Measurements from ENCODE around the gene TLR9. TPM values are rescaled to one million over a fixed set of nuclear protein-coding genes. Genes with fewer than 3 reads are reported as not detected.
"Not testable (repeated sequence)": the region's sequence is repeated elsewhere in the genome, so short reads cannot be mapped to it uniquely, and the experiment has no call there.

TLR9 gene, protein sequence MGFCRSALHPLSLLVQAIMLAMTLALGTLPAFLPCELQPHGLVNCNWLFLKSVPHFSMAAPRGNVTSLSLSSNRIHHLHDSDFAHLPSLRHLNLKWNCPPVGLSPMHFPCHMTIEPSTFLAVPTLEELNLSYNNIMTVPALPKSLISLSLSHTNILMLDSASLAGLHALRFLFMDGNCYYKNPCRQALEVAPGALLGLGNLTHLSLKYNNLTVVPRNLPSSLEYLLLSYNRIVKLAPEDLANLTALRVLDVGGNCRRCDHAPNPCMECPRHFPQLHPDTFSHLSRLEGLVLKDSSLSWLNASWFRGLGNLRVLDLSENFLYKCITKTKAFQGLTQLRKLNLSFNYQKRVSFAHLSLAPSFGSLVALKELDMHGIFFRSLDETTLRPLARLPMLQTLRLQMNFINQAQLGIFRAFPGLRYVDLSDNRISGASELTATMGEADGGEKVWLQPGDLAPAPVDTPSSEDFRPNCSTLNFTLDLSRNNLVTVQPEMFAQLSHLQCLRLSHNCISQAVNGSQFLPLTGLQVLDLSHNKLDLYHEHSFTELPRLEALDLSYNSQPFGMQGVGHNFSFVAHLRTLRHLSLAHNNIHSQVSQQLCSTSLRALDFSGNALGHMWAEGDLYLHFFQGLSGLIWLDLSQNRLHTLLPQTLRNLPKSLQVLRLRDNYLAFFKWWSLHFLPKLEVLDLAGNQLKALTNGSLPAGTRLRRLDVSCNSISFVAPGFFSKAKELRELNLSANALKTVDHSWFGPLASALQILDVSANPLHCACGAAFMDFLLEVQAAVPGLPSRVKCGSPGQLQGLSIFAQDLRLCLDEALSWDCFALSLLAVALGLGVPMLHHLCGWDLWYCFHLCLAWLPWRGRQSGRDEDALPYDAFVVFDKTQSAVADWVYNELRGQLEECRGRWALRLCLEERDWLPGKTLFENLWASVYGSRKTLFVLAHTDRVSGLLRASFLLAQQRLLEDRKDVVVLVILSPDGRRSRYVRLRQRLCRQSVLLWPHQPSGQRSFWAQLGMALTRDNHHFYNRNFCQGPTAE
- under 1 TPM; 0.10 to 0.14 TPM for polyA plus RNA-seq

DNA sequence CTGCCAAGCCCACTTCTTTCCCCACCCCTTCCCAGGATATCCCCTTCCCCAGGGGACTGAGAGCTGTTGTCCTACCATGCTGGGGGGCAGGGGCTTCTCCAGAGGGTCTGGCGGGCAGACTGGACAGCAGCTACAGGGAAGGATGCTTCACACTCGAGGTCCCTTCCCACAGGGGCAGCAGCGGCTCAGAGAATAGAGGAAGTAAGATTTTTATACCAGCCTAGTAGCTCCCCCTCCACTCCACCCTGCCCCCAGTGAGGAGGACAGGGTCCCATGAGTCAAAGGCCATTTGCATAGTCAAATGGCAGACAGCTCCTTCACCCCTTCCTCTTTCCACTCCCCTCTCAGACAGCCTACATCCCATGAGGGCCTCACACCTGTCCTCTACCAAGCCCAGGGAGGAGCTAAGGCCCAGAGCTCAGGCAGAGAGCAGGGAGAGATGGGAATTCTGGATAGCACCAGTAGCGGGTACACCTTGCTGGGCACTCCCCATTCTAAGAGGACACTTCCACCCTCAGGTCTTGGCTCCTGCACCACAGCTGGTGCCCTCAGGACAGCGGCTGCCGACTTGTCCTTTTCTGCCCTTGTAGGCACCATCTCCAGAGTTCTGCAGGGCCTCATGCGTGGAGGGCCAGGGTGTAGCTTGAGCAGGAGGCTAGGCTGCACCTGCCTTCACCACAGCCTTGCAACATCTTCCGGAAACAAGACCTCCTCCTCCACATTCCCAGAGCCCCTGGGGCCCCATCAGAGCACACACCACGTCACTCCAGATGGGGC is at the start of gene TLR9:
Gene TLR9, minus strand, starts transcription at position 194 of the 777 bp plus-strand sequence. Its CDS starts 116 bp downstream, at position 78.
- Histone ChIP-seq H3K4me3 (ENCODE audit: low read depth in 1 of 2, low read length in 2 of 2) (no peak within 1 kb of the TSS), H3K27ac (ENCODE audit: low read depth in 2 of 2, low read length in 1 of 2) (no peak within 1 kb of the TSS), H3K36me3 (ENCODE audit: control insufficient read depth in 2 of 2, insufficient read depth in 2 of 2, low read length in 1 of 2) (peaks cover 14 to 25% of the 10 kb centered on the region in 2 donors), H3K4me1 (ENCODE audit: control insufficient read depth in 2 of 2, insufficient read depth in 2 of 2, low read length in 1 of 2) (peaks cover 0 to 5% of the 10 kb centered on the region in 2 donors), H3K9me3 (ENCODE audit: control insufficient read depth in 2 of 2, insufficient read depth in 1 of 2, low read depth in 1 of 2, low read length in 1 of 2) (no peaks in the 10 kb centered on the region), H3K27me3 (ENCODE audit: control insufficient read depth in 1 of 2, insufficient read depth in 2 of 2, low read length in 2 of 2) (no peaks in the 10 kb centered on the region)
- 54 to 61% methylated on average over 9 of the region's 9 CpGs for WGBS, 2 donors

- not testable (repeated sequence) for H3K4me3 ChIP-seq (ENCODE audit: low read depth in 1 of 2, low read length in 2 of 2); H3K4me1 ChIP-seq (ENCODE audit: control insufficient read depth in 2 of 2, insufficient read depth in 2 of 2, low read length in 1 of 2); H3K9me3 ChIP-seq (ENCODE audit: control insufficient read depth in 2 of 2, insufficient read depth in 1 of 2, low read depth in 1 of 2, low read length in 1 of 2); H3K36me3 ChIP-seq (ENCODE audit: control insufficient read depth in 2 of 2, insufficient read depth in 2 of 2, low read length in 1 of 2); H3K27me3 ChIP-seq (ENCODE audit: control insufficient read depth in 1 of 2, insufficient read depth in 2 of 2, low read length in 2 of 2)
- peak overlapping the region in 1 of 2 donors; percentile 3 for H3K27ac ChIP-seq (ENCODE audit: low read depth in 2 of 2, low read length in 1 of 2)
- WGBS, 2 donors = 88 to 90% methylated on average over 18 of the region's 18 CpGs
Observed at GRCh38 chr3:52274781-52275180, 49.3 kb upstream of the TLR9 start.

DNA sequence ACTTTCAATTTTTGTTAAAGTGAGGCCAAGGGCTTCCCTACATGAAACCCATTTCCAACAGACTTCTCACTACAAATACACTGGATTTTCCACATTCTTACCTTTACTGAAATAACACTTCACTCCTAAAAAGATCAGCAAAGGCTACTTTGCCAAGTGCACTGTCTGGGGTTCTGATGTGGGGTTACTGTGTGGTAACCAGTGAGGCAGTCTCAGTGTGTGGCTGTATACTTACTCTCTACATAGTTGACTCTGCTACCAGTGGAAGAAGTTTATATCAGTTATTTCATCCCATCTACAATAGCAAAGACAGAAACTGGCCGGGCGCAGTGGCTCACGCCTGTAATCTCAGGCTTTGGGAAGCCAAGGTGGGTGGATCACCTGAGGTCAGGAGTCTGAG is 47.4 kb upstream of the TLR9 start:
- peak overlapping the region in 1 of 2 donors; percentile 30 for H3K27ac ChIP-seq (ENCODE audit: low read depth in 2 of 2, low read length in 1 of 2)
- peaks cover 0 to 2% of the 10 kb centered on the region in 2 donors for H3K4me1 ChIP-seq (ENCODE audit: control insufficient read depth in 2 of 2, insufficient read depth in 2 of 2, low read length in 1 of 2)
- H3K27me3 ChIP-seq (ENCODE audit: control insufficient read depth in 1 of 2, insufficient read depth in 2 of 2, low read length in 2 of 2) = no peaks in the 10 kb centered on the region
- peaks cover 0 to 9% of the 10 kb centered on the region in 2 donors for H3K36me3 ChIP-seq (ENCODE audit: control insufficient read depth in 2 of 2, insufficient read depth in 2 of 2, low read length in 1 of 2)
- 59 to 75% methylated on average over 3 of the region's 3 CpGs for WGBS, 2 donors
- no peaks in the 10 kb centered on the region for H3K9me3 ChIP-seq (ENCODE audit: control insufficient read depth in 2 of 2, insufficient read depth in 1 of 2, low read depth in 1 of 2, low read length in 1 of 2)
- H3K4me3 ChIP-seq (ENCODE audit: low read depth in 1 of 2, low read length in 2 of 2) = no peak overlapping the region

DNA sequence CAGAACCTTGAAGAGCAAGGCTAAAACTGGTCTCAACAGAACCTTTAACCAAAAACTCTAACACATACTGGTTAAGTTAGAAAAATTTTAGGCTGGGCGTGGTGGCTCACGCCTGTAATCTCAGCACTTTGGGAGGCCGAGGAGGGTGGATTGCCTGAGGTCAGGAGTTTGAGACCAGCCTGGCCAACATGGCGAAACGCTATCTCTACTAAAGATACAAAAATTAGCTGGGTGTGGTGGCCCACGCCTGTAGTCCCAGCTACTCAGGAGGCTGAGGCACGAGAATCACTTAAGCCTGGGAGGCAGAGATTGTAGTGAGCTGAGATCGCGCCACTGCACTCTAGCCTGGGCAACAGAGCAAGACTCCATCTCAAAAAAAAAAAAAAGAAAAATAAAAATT is 46.7 kb upstream of the TLR9 start:
- WGBS, 2 donors = 81 to 85% methylated on average over 9 of the region's 9 CpGs
- H3K4me1 ChIP-seq (ENCODE audit: control insufficient read depth in 2 of 2, insufficient read depth in 2 of 2, low read length in 1 of 2); H3K36me3 ChIP-seq (ENCODE audit: control insufficient read depth in 2 of 2, insufficient read depth in 2 of 2, low read length in 1 of 2); H3K27ac ChIP-seq (ENCODE audit: low read depth in 2 of 2, low read length in 1 of 2); H3K27me3 ChIP-seq (ENCODE audit: control insufficient read depth in 1 of 2, insufficient read depth in 2 of 2, low read length in 2 of 2); H3K9me3 ChIP-seq (ENCODE audit: control insufficient read depth in 2 of 2, insufficient read depth in 1 of 2, low read depth in 1 of 2, low read length in 1 of 2); H3K4me3 ChIP-seq (ENCODE audit: low read depth in 1 of 2, low read length in 2 of 2): not testable (repeated sequence)

- H3K4me3 ChIP-seq (ENCODE audit: low read depth in 1 of 2, low read length in 2 of 2) = no peak overlapping the region
- H3K4me1 ChIP-seq (ENCODE audit: control insufficient read depth in 2 of 2, insufficient read depth in 2 of 2, low read length in 1 of 2) = peaks cover 0 to 2% of the 10 kb centered on the region in 2 donors
- no peaks in the 10 kb centered on the region for H3K27me3 ChIP-seq (ENCODE audit: control insufficient read depth in 1 of 2, insufficient read depth in 2 of 2, low read length in 2 of 2)
- H3K9me3 ChIP-seq (ENCODE audit: control insufficient read depth in 2 of 2, insufficient read depth in 1 of 2, low read depth in 1 of 2, low read length in 1 of 2) = no peaks in the 10 kb centered on the region
- peak overlapping the region; percentile 6 to 9 for H3K27ac ChIP-seq (ENCODE audit: low read depth in 2 of 2, low read length in 1 of 2)
- peaks cover 0 to 9% of the 10 kb centered on the region in 2 donors for H3K36me3 ChIP-seq (ENCODE audit: control insufficient read depth in 2 of 2, insufficient read depth in 2 of 2, low read length in 1 of 2)
- 35 to 42% methylated on average over 9 of the region's 9 CpGs for WGBS, 2 donors
Observed at GRCh38 chr3:52270252-52270754, 44.9 kb upstream of the TLR9 start.

DNA sequence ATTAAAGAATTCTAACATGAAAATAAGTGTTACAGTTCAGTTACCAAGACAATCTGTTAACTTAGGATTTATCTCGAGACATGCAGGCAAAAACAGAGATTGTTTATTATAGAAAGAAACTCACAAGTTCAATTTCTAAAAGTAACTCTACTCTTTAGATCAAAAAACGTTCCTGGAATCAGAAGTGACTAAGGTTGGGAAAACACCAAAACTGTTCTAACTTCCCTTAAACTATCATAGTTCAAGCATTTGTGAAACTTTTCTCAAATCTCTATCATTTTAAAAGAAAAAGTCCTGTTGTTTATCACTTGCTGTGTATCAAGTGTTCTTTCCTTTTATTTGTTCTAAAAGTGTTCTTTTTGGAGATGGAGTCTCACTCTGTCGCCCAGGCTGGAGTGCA is 44.3 kb upstream of the TLR9 start:
- H3K4me1 ChIP-seq (ENCODE audit: control insufficient read depth in 2 of 2, insufficient read depth in 2 of 2, low read length in 1 of 2) = peaks cover 0 to 2% of the 10 kb centered on the region in 2 donors
- H3K27me3 ChIP-seq (ENCODE audit: control insufficient read depth in 1 of 2, insufficient read depth in 2 of 2, low read length in 2 of 2) = no peaks in the 10 kb centered on the region
- H3K36me3 ChIP-seq (ENCODE audit: control insufficient read depth in 2 of 2, insufficient read depth in 2 of 2, low read length in 1 of 2) = peaks cover 0 to 9% of the 10 kb centered on the region in 2 donors
- no peak overlapping the region for H3K4me3 ChIP-seq (ENCODE audit: low read depth in 1 of 2, low read length in 2 of 2)
- peak overlapping the region in 1 of 2 donors; percentile 9 for H3K27ac ChIP-seq (ENCODE audit: low read depth in 2 of 2, low read length in 1 of 2)
- H3K9me3 ChIP-seq (ENCODE audit: control insufficient read depth in 2 of 2, insufficient read depth in 1 of 2, low read depth in 1 of 2, low read length in 1 of 2) = no peaks in the 10 kb centered on the region
- WGBS, 2 donors = 47 to 53% methylated on average over 3 of the region's 3 CpGs

- Histone ChIP-seq H3K36me3 (ENCODE audit: control insufficient read depth in 2 of 2, insufficient read depth in 2 of 2, low read length in 1 of 2) (peaks cover 6 to 7% of the 10 kb centered on the region in 2 donors), H3K27me3 (ENCODE audit: control insufficient read depth in 1 of 2, insufficient read depth in 2 of 2, low read length in 2 of 2) (no peaks in the 10 kb centered on the region), H3K4me1 (ENCODE audit: control insufficient read depth in 2 of 2, insufficient read depth in 2 of 2, low read length in 1 of 2) (peaks cover 0 to 2% of the 10 kb centered on the region in 2 donors), H3K9me3 (ENCODE audit: control insufficient read depth in 2 of 2, insufficient read depth in 1 of 2, low read depth in 1 of 2, low read length in 1 of 2) (no peaks in the 10 kb centered on the region), H3K4me3 (ENCODE audit: low read depth in 1 of 2, low read length in 2 of 2) (no peak overlapping the region), H3K27ac (ENCODE audit: low read depth in 2 of 2, low read length in 1 of 2) (peak overlapping the region; percentile 34 to 78)
- 63 to 72% methylated on average over 7 of the region's 7 CpGs for WGBS, 2 donors
Observed at GRCh38 chr3:52268036-52268435, 42.6 kb upstream of the TLR9 start.

- Histone ChIP-seq H3K4me1 (ENCODE audit: control insufficient read depth in 2 of 2, insufficient read depth in 2 of 2, low read length in 1 of 2) (peaks cover 0 to 2% of the 10 kb centered on the region in 2 donors), H3K36me3 (ENCODE audit: control insufficient read depth in 2 of 2, insufficient read depth in 2 of 2, low read length in 1 of 2) (peaks cover 4 to 6% of the 10 kb centered on the region in 2 donors), H3K27me3 (ENCODE audit: control insufficient read depth in 1 of 2, insufficient read depth in 2 of 2, low read length in 2 of 2) (no peaks in the 10 kb centered on the region), H3K27ac (ENCODE audit: low read depth in 2 of 2, low read length in 1 of 2) (peak overlapping the region in 1 of 2 donors; percentile 64), H3K9me3 (ENCODE audit: control insufficient read depth in 2 of 2, insufficient read depth in 1 of 2, low read depth in 1 of 2, low read length in 1 of 2) (no peaks in the 10 kb centered on the region), H3K4me3 (ENCODE audit: low read depth in 1 of 2, low read length in 2 of 2) (no peak overlapping the region)
- WGBS, 2 donors = 89 to 91% methylated on average over 6 of the region's 6 CpGs
Observed at GRCh38 chr3:52265387-52265786, 39.9 kb upstream of the TLR9 start.

- Histone ChIP-seq H3K4me1 (ENCODE audit: control insufficient read depth in 2 of 2, insufficient read depth in 2 of 2, low read length in 1 of 2) (no peaks in the 10 kb centered on the region), H3K4me3 (ENCODE audit: low read depth in 1 of 2, low read length in 2 of 2) (no peak overlapping the region), H3K27ac (ENCODE audit: low read depth in 2 of 2, low read length in 1 of 2) (no peak overlapping the region), H3K27me3 (ENCODE audit: control insufficient read depth in 1 of 2, insufficient read depth in 2 of 2, low read length in 2 of 2) (no peaks in the 10 kb centered on the region), H3K9me3 (ENCODE audit: control insufficient read depth in 2 of 2, insufficient read depth in 1 of 2, low read depth in 1 of 2, low read length in 1 of 2) (no peaks in the 10 kb centered on the region), H3K36me3 (ENCODE audit: control insufficient read depth in 2 of 2, insufficient read depth in 2 of 2, low read length in 1 of 2) (peaks cover 7 to 10% of the 10 kb centered on the region in 2 donors)
Observed at GRCh38 chr3:52262447-52262846, 37.0 kb upstream of the TLR9 start.

Data from esophagus (tissue), 2 donors.